ENCODE results near the gene ST14. TPM values are rescaled to one million over a fixed set of nuclear protein-coding genes. Genes with fewer than 3 reads are reported as not detected.

ST14 gene
- total RNA-seq, 2 donors from 2014 or later, result 17.5 to 21.7 TPM

DNA sequence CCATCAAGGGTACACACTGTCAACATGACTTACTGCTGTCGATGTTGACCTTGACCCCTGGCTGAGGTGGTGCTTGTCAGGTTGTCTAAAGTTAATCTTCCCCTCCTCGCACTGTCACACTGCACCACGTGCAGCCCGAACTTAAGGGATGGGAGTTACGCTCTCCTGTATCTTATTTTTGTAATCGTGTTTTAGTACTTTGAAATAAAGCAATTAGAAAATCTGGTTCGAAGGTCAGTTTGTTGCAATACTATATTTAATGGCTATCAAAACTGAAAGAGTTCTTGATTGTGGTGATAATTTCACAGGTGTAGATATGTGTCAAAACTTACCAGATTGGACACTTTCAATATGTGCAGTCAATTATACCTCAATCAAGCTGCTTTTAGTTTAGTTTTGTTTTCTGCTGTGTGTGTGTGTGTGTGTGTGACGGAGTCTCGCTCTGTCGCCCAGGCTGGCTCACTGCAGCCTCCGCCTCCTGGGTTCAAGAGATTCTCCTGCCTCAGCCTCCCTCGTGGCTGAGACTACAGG, 10.7 kb upstream of the ST14 start:
- Histone ChIP-seq H3K27me3 (ENCODE audit: control insufficient read depth, insufficient read depth, low read length, poor library complexity, severe bottlenecking) (no peaks in the 10 kb centered on the region), H3K36me3 (ENCODE audit: control insufficient read depth, insufficient read depth, low read length) (peaks cover 79% of the 10 kb centered on the region), H3K27ac (ENCODE audit: low read depth, low read length) (no peak overlapping the region), H3K4me1 (ENCODE audit: control insufficient read depth, insufficient read depth, low read length) (peaks cover 6% of the 10 kb centered on the region), H3K4me3 (ENCODE audit: low read length) (no peak overlapping the region), H3K9ac (ENCODE audit: extremely low read depth, low read length, poor library complexity, severe bottlenecking) (no peak overlapping the region), H3K9me3 (ENCODE audit: control insufficient read depth, low read length) (no peaks in the 10 kb centered on the region)
- peaks cover 17% of the 10 kb centered on the region for H3K4me1 Mint-ChIP-seq
- DNase-seq, result no peak
- no peaks in the 10 kb centered on the region for H3K9me3 Mint-ChIP-seq
- no peaks in the 10 kb centered on the region for H3K27me3 Mint-ChIP-seq (ENCODE audit: insufficient read depth)
- 95 to 96% methylated on average over 8 to 12 of the region's 12 CpGs for WGBS, 2 experiments (ENCODE audit: insufficient coverage in 1 of 2, insufficient read length in 1 of 2)
- peaks cover 63% of the 10 kb centered on the region for H3K36me3 Mint-ChIP-seq (ENCODE audit: low read depth)
- H3K4me3 Mint-ChIP-seq, result no peak overlapping the region
- H3K27ac Mint-ChIP-seq, result no peak overlapping the region
- no peak for TF ChIP-seq CTCF (conservative IDR thresholded peaks at IDR 0.05)

DNA sequence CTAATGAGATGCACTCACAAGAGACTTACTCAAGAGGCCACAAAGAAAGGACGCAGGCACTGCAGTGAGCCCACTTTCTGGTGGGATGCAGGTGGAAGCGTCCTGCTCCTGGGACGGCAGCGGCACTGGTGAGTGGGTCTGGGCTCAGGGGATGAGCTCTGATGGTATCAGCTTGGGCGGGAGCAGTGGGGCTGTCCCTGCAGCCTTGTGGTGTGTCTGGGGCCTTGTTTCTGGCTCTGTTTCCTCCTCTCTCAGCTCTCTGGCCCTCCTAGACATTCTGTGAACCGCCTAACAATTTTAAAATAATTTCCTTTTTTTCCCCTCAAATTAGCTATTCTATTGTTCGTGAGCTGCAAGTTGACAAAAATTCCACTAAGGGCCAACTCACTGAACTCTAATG, 8.8 kb upstream of the ST14 start:
- Histone ChIP-seq H3K4me1 (ENCODE audit: control insufficient read depth, insufficient read depth, low read length) (peaks cover 6% of the 10 kb centered on the region), H3K4me3 (ENCODE audit: low read length) (no peak overlapping the region), H3K27me3 (ENCODE audit: control insufficient read depth, insufficient read depth, low read length, poor library complexity, severe bottlenecking) (no peaks in the 10 kb centered on the region), H3K27ac (ENCODE audit: low read depth, low read length) (no peak overlapping the region), H3K9ac (ENCODE audit: extremely low read depth, low read length, poor library complexity, severe bottlenecking) (no peak overlapping the region), H3K9me3 (ENCODE audit: control insufficient read depth, low read length) (no peaks in the 10 kb centered on the region), H3K36me3 (ENCODE audit: control insufficient read depth, insufficient read depth, low read length) (peaks cover 60% of the 10 kb centered on the region)
- Mint-ChIP-seq H3K4me1 (peaks cover 7% of the 10 kb centered on the region), H3K9me3 (no peaks in the 10 kb centered on the region), H3K36me3 (ENCODE audit: low read depth) (peaks cover 46% of the 10 kb centered on the region), H3K4me3 (no peak overlapping the region), H3K27me3 (ENCODE audit: insufficient read depth) (no peaks in the 10 kb centered on the region), H3K27ac (no peak overlapping the region)
- no peak for TF ChIP-seq CTCF (conservative IDR thresholded peaks at IDR 0.05)
- DNase-seq, result no peak
- WGBS, 2 experiments (ENCODE audit: insufficient coverage in 1 of 2, insufficient read length in 1 of 2), result 80 to 94% methylated on average over 2 to 7 of the region's 7 CpGs

DNA sequence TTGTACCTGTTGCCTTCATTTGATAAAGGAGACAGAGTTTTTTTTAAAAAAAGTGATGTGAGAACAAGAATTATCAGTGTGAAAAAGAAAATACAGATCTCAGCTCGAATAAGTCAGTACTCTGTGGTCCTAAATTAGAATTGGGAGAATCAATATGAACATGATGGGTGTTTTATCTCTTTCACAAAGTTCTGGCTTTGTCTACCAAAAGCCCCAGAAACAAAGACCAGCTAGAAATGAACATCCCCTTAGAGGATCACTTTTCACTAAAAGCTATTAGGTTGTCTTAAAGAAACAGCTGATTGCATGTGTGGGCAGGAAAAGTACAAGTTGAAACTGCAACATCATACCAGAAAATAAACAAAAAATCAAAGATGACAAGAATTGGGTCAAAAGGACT, 8.4 kb upstream of the ST14 start:
- DNase-seq, result no peak
- peaks cover 2% of the 10 kb centered on the region for H3K4me1 ChIP-seq (ENCODE audit: control insufficient read depth, insufficient read depth, low read length)
- Mint-ChIP-seq H3K4me3 (no peak overlapping the region), H3K4me1 (peaks cover 5% of the 10 kb centered on the region), H3K27ac (no peak overlapping the region), H3K9me3 (no peaks in the 10 kb centered on the region), H3K36me3 (ENCODE audit: low read depth) (peaks cover 44% of the 10 kb centered on the region), H3K27me3 (ENCODE audit: insufficient read depth) (no peaks in the 10 kb centered on the region)
- no peak overlapping the region for H3K9ac ChIP-seq (ENCODE audit: extremely low read depth, low read length, poor library complexity, severe bottlenecking)
- no peak overlapping the region for H3K4me3 ChIP-seq (ENCODE audit: low read length)
- 73 to 88% methylated on average over 1 of the region's 1 CpG for WGBS, 2 experiments (ENCODE audit: insufficient coverage in 1 of 2, insufficient read length in 1 of 2)
- TF ChIP-seq CTCF (conservative IDR thresholded peaks at IDR 0.05), result no peak
- peaks cover 56% of the 10 kb centered on the region for H3K36me3 ChIP-seq (ENCODE audit: control insufficient read depth, insufficient read depth, low read length)
- H3K27me3 ChIP-seq (ENCODE audit: control insufficient read depth, insufficient read depth, low read length, poor library complexity, severe bottlenecking), result no peaks in the 10 kb centered on the region
- H3K9me3 ChIP-seq (ENCODE audit: control insufficient read depth, low read length), result no peaks in the 10 kb centered on the region
- no peak overlapping the region for H3K27ac ChIP-seq (ENCODE audit: low read depth, low read length)
